Peyer's patch (tissue), 4 donors: ENCODE measurements around the gene FOXE3. TPM values are rescaled to one million over a fixed set of nuclear protein-coding genes. Genes with fewer than 3 reads are reported as not detected.

ENCODE experiments used
- DNase-seq, 3 donors: peaks; one replicate each; pipeline ENCODE4 v3.0.0-alpha.2; 2017 to 2019
- H3K27ac ChIP-seq, 4 donors: fragments of 200-600 bp; sonication (generic); one replicate each; pipeline ENCODE4 v1.5.1; 2016 to 2019
- H3K27me3 ChIP-seq, 2 donors: fragments of 200-600 bp; sonication (generic); one replicate each; pipeline ENCODE4 v1.5.1; 2019
- H3K36me3 ChIP-seq, 3 donors: fragments of 200-600 bp; sonication (generic); one replicate each; pipeline ENCODE4 v1.5.1; 2016 to 2019
- H3K4me1 ChIP-seq, 4 donors: fragments of 200-600 bp; sonication (generic); one replicate each; pipeline ENCODE4 v1.5.1; 2016 to 2019
- H3K4me3 ChIP-seq, 4 donors: fragments of 200-600 bp; sonication (generic); 1 replicate in 3 of 4; 2 replicates in 1 of 4; pipeline ENCODE4 v1.5.1; 2016 to 2019; ENCODE audit warnings: mild to moderate bottlenecking in 1 of 4
- H3K9me3 ChIP-seq, 4 donors: fragments of 200-600 bp; sonication (generic); one replicate each; pipeline ENCODE4 v1.5.1; 2016 to 2019; ENCODE audit warnings: mild to moderate bottlenecking in 1 of 4
- CTCF ChIP-seq, 6 experiments: fragments of 450-650 bp in 4 of 6; fragments of 200-600 bp in 2 of 6; sonication (generic) in 1 of 6; IDR thresholded peaks; one replicate each; pipeline ENCODE4 v1.5.1; 2017 to 2019; ENCODE audit warnings: antibody characterized with exemption in 6 of 6, mild to moderate bottlenecking in 3 of 6, moderate library complexity in 1 of 6
- POLR2A ChIP-seq, 2 donors: fragments of 450-650 bp; IDR thresholded peaks; one replicate each; pipeline ENCODE4 v1.5.1; 2017; ENCODE audit warnings: antibody characterized with exemption in 2 of 2, mild to moderate bottlenecking in 2 of 2, moderate library complexity in 2 of 2
- total RNA-seq, 4 donors: library from RNA; depleted of rRNA; stranded (reverse); fragments of >200 nt; gene quantifications; one replicate each; pipeline ENCODE4 v1.1.0, GENCODE V29; 2016

The FOXE3 gene
- total RNA-seq, result not detected

GRCh38 chr1:47415728-47416318 is at the start of gene FOXE3:
Gene FOXE3 (plus strand): TSS chr1:47416285. CDS start chr1:47416316, 31 bp downstream.
- peaks cover 0 to 22% of the 10 kb centered on the region in 2 donors for H3K27me3 ChIP-seq
- H3K4me3 ChIP-seq, result peak within 1 kb of the TSS in 2 of 4 donors; percentile 29 to 48
- H3K9me3 ChIP-seq, result no peaks in the 10 kb centered on the region
- DNase-seq, result no peak
- no peak for TF ChIP-seq CTCF (IDR thresholded peaks at IDR 0.05)
- TF ChIP-seq POLR2A (IDR thresholded peaks at IDR 0.05), result no peak
- H3K27ac ChIP-seq, result no peak within 1 kb of the TSS
- no peaks in the 10 kb centered on the region for H3K36me3 ChIP-seq
- peaks cover 0 to 5% (median 0%) of the 10 kb centered on the region in 4 donors for H3K4me1 ChIP-seq

GRCh38 chr1:47367651-47368050 is 48.4 kb upstream of the FOXE3 start:
- no peaks in the 10 kb centered on the region for H3K27me3 ChIP-seq
- no peaks in the 10 kb centered on the region for H3K4me1 ChIP-seq
- H3K4me3 ChIP-seq, result no peak overlapping the region
- no peaks in the 10 kb centered on the region for H3K9me3 ChIP-seq
- H3K36me3 ChIP-seq, result peaks cover 0 to 43% (median 3%) of the 10 kb centered on the region in 3 donors
- H3K27ac ChIP-seq, result no peak overlapping the region
- DNase-seq, result no peak
- TF ChIP-seq POLR2A (IDR thresholded peaks at IDR 0.05) (no peak), CTCF (IDR thresholded peaks at IDR 0.05) (no peak)

- no peaks in the 10 kb centered on the region for H3K27me3 ChIP-seq
- TF ChIP-seq CTCF (IDR thresholded peaks at IDR 0.05) (no peak), POLR2A (IDR thresholded peaks at IDR 0.05) (no peak)
- no peak for DNase-seq
- H3K9me3 ChIP-seq, result no peaks in the 10 kb centered on the region
- no peaks in the 10 kb centered on the region for H3K4me1 ChIP-seq
- H3K36me3 ChIP-seq, result peaks cover 0 to 78% (median 3%) of the 10 kb centered on the region in 3 donors
- no peak overlapping the region for H3K27ac ChIP-seq
- H3K4me3 ChIP-seq, result no peak overlapping the region
Observed at GRCh38 chr1:47371016-47371517, 45.0 kb upstream of the FOXE3 start.

GRCh38 chr1:47374501-47374900 is 41.6 kb upstream of the FOXE3 start:
- no peak for TF ChIP-seq CTCF (IDR thresholded peaks at IDR 0.05)
- Histone ChIP-seq H3K27me3 (no peaks in the 10 kb centered on the region), H3K9me3 (no peaks in the 10 kb centered on the region), H3K4me3 (no peak overlapping the region), H3K36me3 (peaks cover 0 to 86% (median 0%) of the 10 kb centered on the region in 3 donors), H3K27ac (no peak overlapping the region), H3K4me1 (no peaks in the 10 kb centered on the region)
- no peak for DNase-seq

- Histone ChIP-seq H3K4me1 (no peaks in the 10 kb centered on the region), H3K27ac (no peak overlapping the region), H3K27me3 (no peaks in the 10 kb centered on the region), H3K36me3 (peaks cover 0 to 63% (median 0%) of the 10 kb centered on the region in 3 donors), H3K9me3 (no peaks in the 10 kb centered on the region), H3K4me3 (no peak overlapping the region)
- no peak for DNase-seq
- TF ChIP-seq POLR2A (IDR thresholded peaks at IDR 0.05), result no peak
- no peak for TF ChIP-seq CTCF (IDR thresholded peaks at IDR 0.05)
Observed at GRCh38 chr1:47378147-47378546, 37.9 kb upstream of the FOXE3 start.
